HG03139 (cell line): ENCODE measurements around the gene VASH1.

ENCODE experiments used
- ATAC-seq: cut with Tn5 transposase; IDR thresholded peaks from one replicate; pipeline ENCODE4 v1.9.1; 2021; ENCODE audit not compliant: unreplicated experiment

VASH1 gene

DNA sequence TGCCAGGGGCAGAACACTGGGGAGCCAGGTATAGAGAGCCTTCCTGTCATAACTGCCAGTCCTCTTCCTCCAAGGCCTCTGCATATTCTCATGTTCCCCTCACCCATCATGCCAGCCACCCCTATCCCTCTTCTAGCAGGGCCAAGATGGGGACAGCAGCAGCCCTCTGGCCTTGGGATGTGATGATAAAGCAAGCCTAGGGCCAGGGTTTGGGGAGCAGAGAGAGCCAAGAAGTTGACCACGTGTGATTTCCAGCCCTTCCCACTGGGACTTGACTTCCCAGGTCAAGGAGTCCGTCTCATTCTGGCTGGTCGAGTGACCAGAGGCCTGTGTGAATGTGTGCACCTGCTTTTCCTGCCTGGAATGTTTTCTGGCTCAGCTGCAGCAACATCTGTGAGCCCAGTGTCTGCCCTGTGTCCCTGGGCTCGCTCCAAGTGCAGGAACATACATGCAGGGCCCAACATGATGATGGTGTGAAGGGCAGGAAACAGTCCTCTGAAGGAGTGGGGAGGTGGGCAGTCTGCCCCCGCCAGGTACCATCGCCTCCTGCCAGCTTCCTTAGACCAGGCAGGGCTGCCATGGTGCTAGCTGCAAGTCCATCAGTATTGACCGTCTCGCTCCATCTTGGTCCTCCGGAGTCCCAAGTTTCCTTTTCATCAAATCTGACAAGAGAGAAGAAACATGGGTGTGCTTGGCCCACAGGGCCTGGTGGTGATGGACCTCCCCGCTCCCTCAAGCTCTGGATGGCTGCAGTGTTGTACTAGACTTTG, 21.0 kb downstream of the VASH1 start:
- ATAC-seq = no peak

DNA sequence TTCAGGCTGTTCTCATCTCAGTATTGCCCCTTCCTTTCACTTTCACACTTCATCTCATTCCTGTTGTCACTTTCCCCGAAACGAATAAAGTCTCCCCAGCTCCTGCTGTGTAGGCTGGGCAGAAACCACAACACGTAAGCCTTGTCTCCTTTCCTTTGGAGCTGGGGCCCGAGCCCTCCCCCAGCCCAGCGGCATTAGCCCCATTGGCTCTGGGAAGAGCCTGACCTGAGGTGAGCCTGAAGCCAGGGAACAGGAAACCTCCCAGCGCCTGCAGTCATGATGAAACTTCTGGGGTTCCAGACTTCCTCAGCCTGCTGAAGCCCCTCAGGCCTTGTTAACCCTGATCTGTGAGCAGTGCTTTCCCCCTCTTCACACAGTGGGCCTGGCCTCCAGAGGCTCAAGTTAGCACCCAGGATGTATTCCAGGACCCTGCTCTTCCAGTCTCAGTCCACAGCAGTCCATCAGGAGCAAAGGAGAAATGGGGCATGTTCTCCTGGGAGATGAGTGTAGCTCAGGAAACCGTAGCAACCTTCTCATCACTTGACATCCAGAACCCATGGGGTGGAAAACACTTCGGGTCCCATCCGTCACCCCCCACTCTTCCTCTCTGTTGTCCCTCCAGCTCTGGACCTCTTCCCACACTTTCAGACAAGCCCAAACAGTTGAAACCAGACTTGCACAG, 21.8 kb downstream of the VASH1 start:
- ATAC-seq = no peak

DNA sequence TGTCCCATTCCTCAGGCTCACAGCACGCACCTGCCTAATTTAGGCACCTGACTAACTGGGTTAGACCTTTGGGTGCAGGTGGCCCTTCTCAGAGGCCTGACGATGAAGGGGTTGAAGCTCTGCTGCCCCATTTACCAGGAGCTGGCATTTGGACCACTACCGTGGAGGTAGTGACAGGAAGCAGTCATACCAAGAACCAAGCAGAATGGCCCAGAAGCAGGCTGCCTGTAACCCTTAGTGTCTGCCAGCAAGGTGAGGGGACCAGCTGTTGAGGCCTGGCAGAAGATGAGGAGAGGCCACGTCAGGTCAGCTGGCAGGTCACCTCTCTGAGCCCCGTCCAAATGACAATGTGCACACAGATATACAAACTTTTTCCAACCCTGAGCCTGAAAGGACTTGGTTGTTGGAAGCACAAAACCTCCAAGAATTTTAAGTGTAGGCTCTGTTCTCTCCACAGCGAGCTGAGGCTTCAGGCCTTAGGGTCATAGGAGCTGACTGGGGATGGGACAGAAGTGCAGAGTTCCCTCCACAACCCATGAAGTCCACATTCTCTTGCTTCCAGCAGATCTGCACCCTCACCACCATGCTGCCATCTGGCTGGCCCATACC, 23.1 kb downstream of the VASH1 start:
- ATAC-seq = peak; percentile 15

DNA sequence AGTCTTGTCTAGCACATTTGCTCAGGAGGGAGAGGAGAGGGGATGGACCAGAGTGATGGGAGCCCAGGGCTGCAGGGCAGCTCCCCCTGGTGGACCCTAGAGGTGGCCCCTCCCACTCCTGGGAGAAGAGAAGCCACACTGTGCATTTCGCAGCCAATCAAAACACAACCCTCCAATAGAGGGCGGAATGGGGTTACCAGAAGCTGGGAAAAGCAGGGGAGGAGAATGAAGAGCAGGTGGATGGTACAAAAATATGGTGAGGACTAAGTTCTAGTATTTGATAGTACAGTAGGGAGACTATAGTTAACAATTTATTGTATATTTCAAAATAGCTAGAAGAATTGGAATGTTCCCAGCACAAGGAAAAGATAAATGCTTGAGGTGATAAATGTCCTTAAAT, 23.6 kb downstream of the VASH1 start:
- ATAC-seq = peak; percentile 62

DNA sequence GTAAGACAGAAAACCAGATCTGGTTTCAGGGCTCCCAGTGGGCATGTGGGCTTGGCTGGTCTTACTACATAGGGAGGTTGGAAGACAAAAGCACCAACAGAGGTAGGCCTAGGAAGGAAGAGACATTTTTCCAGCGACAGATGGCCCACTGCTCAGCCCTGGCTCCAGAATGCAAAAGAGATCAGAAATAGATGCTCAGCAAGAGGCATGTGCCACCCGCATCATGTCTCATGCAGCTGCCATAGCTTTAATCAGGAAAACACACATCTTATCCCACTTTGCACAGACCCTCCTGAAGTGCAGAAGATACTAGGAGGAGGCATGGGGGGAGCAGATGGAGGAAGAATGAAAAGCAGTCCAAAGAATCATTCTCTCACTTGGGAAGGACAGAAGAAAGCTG, 25.3 kb downstream of the VASH1 start:
- no peak for ATAC-seq

- ATAC-seq = no peak
These were observed 31.2 kb downstream of the VASH1 start for GRCh38 chr14:76792422-76792821.

DNA sequence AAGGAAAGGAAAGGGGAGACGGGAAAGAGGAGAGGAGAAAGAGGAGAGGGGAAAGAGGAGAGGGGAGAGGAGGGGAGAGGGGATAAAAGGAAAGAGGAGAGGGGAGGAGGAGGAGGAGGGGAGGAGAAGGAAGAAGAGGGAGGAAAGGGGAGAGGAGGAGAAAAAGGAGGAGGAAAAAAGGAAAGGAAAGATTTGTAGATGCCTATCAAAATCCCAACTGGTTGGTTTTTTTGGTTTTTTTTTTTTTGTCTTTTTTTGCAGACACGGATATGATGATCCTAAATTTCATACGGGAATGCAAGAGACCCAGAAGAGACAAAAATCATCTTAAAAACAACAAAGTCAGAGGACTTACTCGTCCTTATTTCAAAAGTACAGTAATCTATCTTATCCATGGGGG, 32.1 kb downstream of the VASH1 start:
- ATAC-seq = no peak

- no peak for ATAC-seq
These were observed 32.7 kb downstream of the VASH1 start for GRCh38 chr14:76793956-76794355.

DNA sequence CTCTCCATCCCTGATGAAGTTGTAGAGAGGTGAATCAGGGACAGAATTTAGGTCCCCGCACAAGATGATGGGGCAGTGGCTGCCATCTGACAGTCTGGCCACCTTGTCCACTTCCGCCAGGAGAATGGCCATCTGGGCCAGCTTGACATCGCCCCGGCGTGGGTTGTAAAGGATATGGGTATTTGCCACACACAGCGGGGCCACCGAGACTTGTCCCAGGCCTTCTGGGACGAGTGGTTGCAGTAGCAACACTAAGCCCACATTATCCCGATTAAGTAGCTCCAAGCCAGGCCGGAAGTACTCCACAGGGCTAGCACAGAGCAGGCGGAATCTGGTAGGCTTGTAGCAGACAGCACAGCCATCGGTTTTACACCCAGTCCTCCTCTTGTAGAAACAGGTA, 45.2 kb downstream of the VASH1 start:
- ATAC-seq = no peak

DNA sequence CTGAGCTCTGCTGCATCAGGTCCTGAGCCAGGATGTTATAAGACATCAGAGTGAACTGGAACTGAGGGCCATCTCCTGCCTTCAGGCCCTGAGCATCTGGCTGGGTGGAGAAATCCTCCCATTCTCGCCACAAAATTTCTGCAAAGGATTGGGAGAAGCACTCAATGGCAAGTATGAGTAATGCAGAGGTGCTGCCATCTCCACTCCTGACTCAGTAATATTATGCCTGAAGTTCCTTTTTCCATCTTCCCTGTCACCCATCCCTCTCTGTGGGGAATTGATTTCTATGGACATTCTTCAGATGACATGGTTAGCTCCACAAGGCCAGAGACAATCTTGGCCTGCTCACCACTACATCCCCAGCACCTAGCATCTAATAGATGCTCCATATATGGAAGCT, 46.7 kb downstream of the VASH1 start:
- no peak for ATAC-seq

DNA sequence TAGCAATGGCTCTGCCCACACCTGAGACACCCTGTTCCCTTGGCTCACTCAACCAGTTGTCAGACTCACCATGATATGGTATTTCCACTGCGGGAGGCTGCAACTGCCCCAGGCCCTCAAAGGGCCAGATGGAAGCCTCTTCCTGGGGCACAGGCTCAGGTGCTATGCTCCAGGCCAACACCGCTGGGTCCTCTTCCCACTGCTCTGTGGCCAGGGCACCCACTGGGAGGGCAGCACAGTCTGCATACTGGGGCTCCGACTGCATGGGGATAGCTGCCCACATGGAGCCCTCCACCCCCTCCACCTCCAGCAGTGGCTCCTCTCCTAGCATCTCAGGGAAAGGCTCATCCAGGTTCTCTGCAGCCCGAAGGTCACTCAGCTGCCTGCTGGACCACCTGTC, 47.7 kb downstream of the VASH1 start:
- ATAC-seq = no peak

DNA sequence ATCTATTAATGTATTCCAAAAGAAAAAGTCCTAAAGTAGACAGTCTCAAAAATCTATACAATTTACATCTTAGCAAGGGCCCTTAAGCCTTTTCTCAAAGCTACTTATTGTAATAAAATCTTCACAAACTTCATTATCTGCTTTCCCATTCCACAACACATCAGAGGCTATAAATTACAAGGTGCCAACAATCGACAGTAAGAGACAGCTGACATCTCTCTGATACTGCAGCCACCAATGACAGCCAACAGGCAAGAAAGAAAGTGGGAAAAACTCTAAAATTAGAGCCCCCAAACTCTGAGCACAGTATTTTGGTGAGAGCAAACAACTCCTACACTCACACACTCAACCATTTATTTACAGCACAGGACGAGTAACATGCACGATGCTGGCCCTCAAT, 49.3 kb downstream of the VASH1 start:
- no peak for ATAC-seq

GRCh38 chr14:76810953-76811400, 49.7 kb downstream of the VASH1 start:
- ATAC-seq = no peak

DNA sequence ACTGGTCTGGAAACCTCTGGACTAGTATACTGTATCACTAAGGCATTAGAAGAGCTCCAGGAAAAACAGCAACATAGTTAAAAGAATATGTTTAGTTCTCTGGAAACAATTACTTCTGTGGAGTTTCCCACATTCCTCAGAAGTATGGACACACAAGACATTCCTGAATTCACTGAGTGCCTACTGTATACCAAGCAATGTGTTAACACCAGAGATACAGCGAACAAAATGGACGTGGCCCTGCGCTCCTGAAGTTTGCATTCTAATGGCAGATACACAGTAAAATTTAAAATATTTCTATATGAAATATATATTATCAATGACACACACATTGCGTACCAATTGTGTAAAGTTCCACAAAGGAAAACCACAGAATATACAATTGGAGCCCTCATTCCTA, 50.3 kb downstream of the VASH1 start:
- no peak for ATAC-seq

- ATAC-seq = peak; percentile 15
These were observed 50.8 kb downstream of the VASH1 start for GRCh38 chr14:76812093-76812421.

- ATAC-seq = peak; percentile 81
These were observed 51.4 kb downstream of the VASH1 start, which contains the start of gene ANGEL1 for GRCh38 chr14:76812422-76813383. ANGEL1 (minus strand) TSS chr14:76812882; CDS start chr14:76812827, 55 bp downstream.

DNA sequence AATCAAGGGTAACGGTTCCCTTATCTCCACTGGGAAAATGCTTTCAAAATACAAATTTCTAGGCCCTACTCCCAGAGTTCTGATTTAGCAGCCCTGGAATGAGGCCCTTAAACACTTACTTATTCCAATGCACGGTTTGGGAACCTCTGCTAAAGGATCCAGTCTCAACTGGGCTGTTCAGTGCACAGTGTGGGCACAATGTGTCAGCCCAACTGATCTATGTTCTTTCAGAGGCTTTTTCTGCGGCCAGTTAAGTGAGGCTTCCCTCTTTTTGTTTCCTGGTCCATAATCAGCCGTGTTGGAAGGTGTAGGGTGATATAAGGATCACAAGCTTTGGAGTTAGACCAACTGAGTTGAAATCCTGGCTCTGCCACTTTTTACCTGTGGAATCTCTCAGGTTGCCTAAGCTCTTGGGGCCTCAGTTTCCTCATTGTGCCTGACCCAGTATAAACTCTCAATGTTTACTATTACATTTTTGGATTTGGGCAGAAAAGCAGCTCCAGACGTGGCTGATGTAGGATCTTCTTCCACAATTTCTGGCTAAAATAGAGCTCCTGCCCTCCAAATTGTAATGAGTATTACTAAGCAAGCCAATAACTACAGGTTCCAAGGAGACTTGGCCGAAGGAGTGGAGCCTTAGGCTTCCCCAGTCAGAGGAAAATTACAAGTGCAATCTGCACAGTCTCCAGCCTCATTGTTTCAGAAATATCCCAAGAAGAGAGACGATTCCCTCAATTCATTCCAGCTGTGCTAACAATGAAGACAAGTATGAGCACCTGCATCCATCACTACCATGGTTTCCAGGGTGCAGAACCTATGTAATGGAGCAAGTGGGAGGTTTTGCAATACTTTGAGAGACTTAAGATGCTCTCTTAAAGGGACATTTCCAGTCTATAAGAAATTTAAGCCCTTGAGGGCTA, 53.7 kb downstream of the VASH1 start:
- ATAC-seq = no peak

DNA sequence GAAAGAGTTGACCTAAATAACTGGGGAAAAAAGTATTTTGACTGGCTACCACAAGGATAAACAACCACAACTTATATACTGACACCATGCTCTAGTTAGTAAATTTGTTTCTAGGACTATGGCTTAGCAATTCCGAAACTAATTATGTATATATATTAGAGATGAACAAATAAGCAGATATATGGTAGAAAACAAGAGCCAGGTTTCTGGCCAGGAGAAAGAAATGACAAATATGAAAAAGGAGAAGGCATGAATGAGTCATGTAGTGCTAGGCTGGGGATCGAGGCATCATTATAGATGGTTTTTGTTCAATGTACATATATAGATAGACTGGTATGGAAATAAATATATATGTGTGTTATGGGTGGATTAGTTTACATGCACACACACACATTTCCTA, 59.4 kb downstream of the VASH1 start:
- no peak for ATAC-seq

DNA sequence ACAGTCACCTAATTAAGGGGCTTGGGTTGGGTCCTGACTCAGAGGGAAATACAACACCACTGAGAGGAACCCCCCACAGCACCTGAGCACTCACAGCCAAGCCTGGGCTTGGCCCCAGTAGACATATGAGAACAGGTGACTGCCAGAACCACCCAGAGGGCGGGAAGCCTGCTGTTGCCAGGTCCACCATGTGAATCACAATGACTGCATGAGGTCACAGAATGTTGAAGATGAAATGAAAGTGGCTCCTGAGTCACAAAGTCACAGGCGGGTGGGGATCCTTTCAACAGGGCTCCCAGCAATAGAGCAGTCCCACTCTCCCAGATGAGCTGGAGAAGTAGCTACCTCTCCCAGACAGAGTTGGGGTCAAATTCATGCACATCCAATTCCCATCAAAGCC, 64.9 kb downstream of the VASH1 start, which contains the start of gene LRRC74A:
TSS of gene LRRC74A (plus strand) at position 287 of the 400 bp plus-strand sequence. CDS start 290 bp downstream, outside the sequence.
- no peak for ATAC-seq
